HG02938 (cell line): ENCODE results near the gene ITPRIPL1.

Experiments
- ATAC-seq: cut with Tn5 transposase; IDR thresholded peaks from one replicate; pipeline ENCODE4 v1.9.1; 2021; ENCODE audit warnings: mild to moderate bottlenecking, moderate library complexity; ENCODE audit not compliant: unreplicated experiment

The ITPRIPL1 gene

GRCh38 chr2:96353606-96354101 is 28.5 kb downstream of the ITPRIPL1 start:
- ATAC-seq: no peak

GRCh38 chr2:96354492-96354891 is 29.4 kb downstream of the ITPRIPL1 start:
- ATAC-seq: no peak

- ATAC-seq: no peak
Measured at GRCh38 chr2:96356889-96357288, 31.8 kb downstream of the ITPRIPL1 start.

- ATAC-seq: no peak
Measured at GRCh38 chr2:96359310-96359709, 34.2 kb downstream of the ITPRIPL1 start.

GRCh38 chr2:96359866-96360265 is 34.7 kb downstream of the ITPRIPL1 start:
- ATAC-seq: no peak

GRCh38 chr2:96361751-96362150 is 36.6 kb downstream of the ITPRIPL1 start:
- no peak for ATAC-seq

- ATAC-seq: no peak
Measured at GRCh38 chr2:96369186-96369585, 44.1 kb downstream of the ITPRIPL1 start.

GRCh38 chr2:96374211-96374951 is 49.3 kb downstream of the ITPRIPL1 start:
- no peak for ATAC-seq
